Effector CD8-positive, alpha-beta T cell (primary cell): ENCODE data around the gene DVL2.
"Not testable (repeated sequence)": the region's sequence is repeated elsewhere in the genome, so short reads cannot be mapped to it uniquely, and the experiment has no call there.

ENCODE experiments used
- DNase-seq: peaks from one replicate; lab custom pipeline; 2025; lab: John Stamatoyannopoulos, UW

DVL2 gene

GRCh38 chr17:7203391-7203790, 30.9 kb downstream of the DVL2 start:
- no peak for DNase-seq

- no peak for DNase-seq
These were observed 37.5 kb downstream of the DVL2 start for GRCh38 chr17:7196651-7197401.

- no peak for DNase-seq
These were observed 38.3 kb downstream of the DVL2 start for GRCh38 chr17:7195971-7196370.

GRCh38 chr17:7192271-7192937, 41.9 kb downstream of the DVL2 start:
- no peak for DNase-seq

GRCh38 chr17:7191571-7192270, 42.6 kb downstream of the DVL2 start:
- no peak for DNase-seq

GRCh38 chr17:7191069-7191468, 43.2 kb downstream of the DVL2 start:
- DNase-seq, result no peak

GRCh38 chr17:7190276-7190917, 43.9 kb downstream of the DVL2 start:
- DNase-seq, result no peak

- DNase-seq, result no peak
These were observed 48.1 kb downstream of the DVL2 start for GRCh38 chr17:7186241-7186640.

- DNase-seq, result no peak
These were observed 49.7 kb downstream of the DVL2 start for GRCh38 chr17:7184647-7185046.

- DNase-seq, result no peak
These were observed 50.2 kb downstream of the DVL2 start for GRCh38 chr17:7184091-7184488.

- DNase-seq, result no peak
These were observed 50.8 kb downstream of the DVL2 start for GRCh38 chr17:7183433-7184090.

GRCh38 chr17:7182101-7182500, 52.2 kb downstream of the DVL2 start:
- DNase-seq, result not testable (repeated sequence)

- DNase-seq, result no peak
These were observed 54.7 kb downstream of the DVL2 start, which contains the start of gene ASGR1 for GRCh38 chr17:7179317-7180254. ASGR1 (minus strand) TSS chr17:7179370; CDS start chr17:7178563, 807 bp downstream.

GRCh38 chr17:7178973-7179316, 55.4 kb downstream of the DVL2 start:
- DNase-seq, result no peak

- DNase-seq, result no peak
These were observed 56.3 kb downstream of the DVL2 start for GRCh38 chr17:7177954-7178477.

GRCh38 chr17:7177191-7177953, 56.9 kb downstream of the DVL2 start:
- DNase-seq, result peak; percentile 44

GRCh38 chr17:7176841-7177190, 57.5 kb downstream of the DVL2 start:
- no peak for DNase-seq

GRCh38 chr17:7176107-7176840, 58.0 kb downstream of the DVL2 start:
- DNase-seq, result no peak
